GM18517 (cell line): Measurements from ENCODE around the gene EGFR.
"Not testable (repeated sequence)": the region's sequence is repeated elsewhere in the genome, so short reads cannot be mapped to it uniquely, and the experiment has no call there.

Experiments used
- ATAC-seq: cut with Tn5 transposase; IDR thresholded peaks from one replicate; pipeline ENCODE4 v1.9.1; 2021; ENCODE audit warnings: mild to moderate bottlenecking, moderate library complexity; ENCODE audit not compliant: unreplicated experiment

EGFR gene

GRCh38 chr7:55034776-55035175 lies 16.0 kb downstream of the EGFR start:
- no peak for ATAC-seq

GRCh38 chr7:55035410-55035809 lies 16.6 kb downstream of the EGFR start:
- not testable (repeated sequence) for ATAC-seq

- no peak for ATAC-seq
Observed at GRCh38 chr7:55036950-55037736, 18.3 kb downstream of the EGFR start.

- ATAC-seq = no peak
Observed at GRCh38 chr7:55043691-55044370, 25.0 kb downstream of the EGFR start.

- ATAC-seq = no peak
Observed at GRCh38 chr7:55044371-55044717, 25.5 kb downstream of the EGFR start.

GRCh38 chr7:55044791-55045190 lies 26.0 kb downstream of the EGFR start:
- ATAC-seq = no peak

- no peak for ATAC-seq
Observed at GRCh38 chr7:55046582-55047342, 27.9 kb downstream of the EGFR start.

GRCh38 chr7:55048221-55048859 lies 29.5 kb downstream of the EGFR start:
- no peak for ATAC-seq

GRCh38 chr7:55050281-55050680 lies 31.5 kb downstream of the EGFR start:
- peak; percentile 51 for ATAC-seq

- no peak for ATAC-seq
Observed at GRCh38 chr7:55052081-55052480, 33.3 kb downstream of the EGFR start.

- ATAC-seq = no peak
Observed at GRCh38 chr7:55052741-55053427, 34.1 kb downstream of the EGFR start.

- ATAC-seq = no peak
Observed at GRCh38 chr7:55053651-55054571, 35.1 kb downstream of the EGFR start.

- no peak for ATAC-seq
Observed at GRCh38 chr7:55054758-55055157, 35.9 kb downstream of the EGFR start.

GRCh38 chr7:55055479-55055878 lies 36.7 kb downstream of the EGFR start:
- ATAC-seq = no peak

- no peak for ATAC-seq
Observed at GRCh38 chr7:55056068-55056467, 37.3 kb downstream of the EGFR start.

GRCh38 chr7:55056577-55057480 lies 38.0 kb downstream of the EGFR start:
- no peak for ATAC-seq

- ATAC-seq = no peak
Observed at GRCh38 chr7:55058314-55058713, 39.5 kb downstream of the EGFR start.

- no peak for ATAC-seq
Observed at GRCh38 chr7:55059021-55059420, 40.2 kb downstream of the EGFR start.

GRCh38 chr7:55060085-55060484 lies 41.3 kb downstream of the EGFR start:
- ATAC-seq = no peak
